ENCODE results near the gene SCAMP2.
A peak's percentile ranks its signal among the peaks of the same experiment; 100 is the strongest.

The SCAMP2 gene

DNA sequence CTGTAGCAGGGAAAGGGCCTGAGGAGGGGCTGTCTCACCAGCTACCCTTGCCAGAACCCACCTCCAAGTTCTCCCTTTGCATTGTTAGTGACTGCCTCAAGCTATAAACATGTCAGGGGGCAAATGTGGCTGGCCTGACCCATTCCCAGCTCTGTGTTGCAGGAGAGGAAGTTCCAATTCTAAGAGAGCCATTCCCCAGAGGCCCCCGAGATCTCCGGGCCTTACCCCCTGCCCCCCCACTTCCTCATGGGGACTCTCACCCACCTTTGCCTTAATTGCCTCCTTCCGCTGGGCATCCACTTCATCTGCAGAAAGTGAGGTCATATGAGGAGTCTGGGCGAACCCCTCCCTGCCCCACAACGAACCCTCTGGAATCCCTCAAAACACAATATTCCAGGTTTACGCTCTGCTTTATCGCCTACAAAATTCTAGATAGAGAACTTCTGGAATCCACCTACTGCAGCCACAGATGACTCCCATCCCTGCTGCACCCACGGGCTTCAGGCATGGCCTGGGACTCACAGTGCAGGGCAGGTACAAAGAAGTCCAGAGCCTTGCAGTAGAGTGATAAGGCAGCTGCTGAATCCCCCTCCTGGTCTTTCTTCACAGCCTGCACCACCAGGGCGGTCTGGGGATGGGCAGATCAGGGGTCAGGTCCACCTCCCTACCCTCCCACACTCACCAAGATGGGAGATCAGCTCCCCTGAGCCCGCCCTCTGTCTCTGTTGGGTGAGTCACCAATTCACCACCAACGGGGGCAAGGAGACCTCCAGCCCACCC, 34.2 kb downstream of the SCAMP2 start:
- no peak for DNase-seq (ENCODE audit: low read depth)

DNA sequence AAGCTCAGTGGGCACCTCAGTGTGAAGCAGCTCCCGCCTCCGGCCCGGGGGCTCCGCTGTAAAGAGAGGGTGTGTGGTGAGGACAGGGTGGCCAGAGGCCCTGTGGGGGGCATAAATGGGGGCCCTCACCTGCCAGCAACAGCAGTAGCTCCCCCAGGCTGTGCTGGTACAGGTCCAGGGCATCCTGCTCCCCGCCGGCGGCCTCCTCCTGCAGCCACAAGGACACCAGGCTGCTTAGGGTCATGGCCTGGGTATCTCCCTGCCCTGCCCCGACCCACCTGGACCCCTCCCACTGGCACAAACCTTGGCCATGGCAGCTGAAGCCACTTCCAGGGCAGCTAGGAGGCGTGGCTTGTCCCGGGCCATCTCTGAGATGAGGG, 35.0 kb downstream of the SCAMP2 start:
- DNase-seq (ENCODE audit: low read depth): no peak

DNA sequence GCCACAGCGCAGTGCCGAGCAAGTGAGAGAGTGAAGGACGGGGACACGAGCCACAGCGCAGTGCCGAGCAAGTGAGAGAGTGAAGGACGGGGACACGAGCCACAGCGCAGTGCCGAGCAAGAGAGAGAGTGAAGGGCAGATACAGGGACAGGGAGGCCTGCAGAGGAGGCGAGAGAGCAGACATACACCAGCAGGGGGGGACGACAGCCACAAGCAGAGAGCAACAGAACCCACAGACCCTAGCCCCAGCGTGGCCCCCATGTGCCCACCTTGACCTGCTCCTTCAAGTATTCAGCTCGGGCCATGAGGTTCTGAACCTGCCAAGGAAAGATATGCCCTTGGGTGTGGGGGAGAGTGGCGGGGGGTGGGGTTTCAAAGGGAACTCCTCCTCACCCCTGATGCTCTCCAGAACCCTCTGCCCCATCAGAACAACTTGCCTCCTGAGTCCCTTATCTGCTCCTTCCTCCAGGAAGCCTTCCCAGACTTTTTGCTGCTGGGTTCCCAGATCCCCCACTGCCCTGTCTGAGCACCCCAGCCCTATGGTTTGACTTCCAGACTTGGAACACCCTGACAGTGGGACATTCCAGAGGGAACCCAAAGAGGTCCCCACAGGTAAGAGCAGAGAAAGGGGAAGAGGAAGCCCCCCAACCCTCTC, 35.6 kb downstream of the SCAMP2 start:
- DNase-seq (ENCODE audit: low read depth): no peak

DNA sequence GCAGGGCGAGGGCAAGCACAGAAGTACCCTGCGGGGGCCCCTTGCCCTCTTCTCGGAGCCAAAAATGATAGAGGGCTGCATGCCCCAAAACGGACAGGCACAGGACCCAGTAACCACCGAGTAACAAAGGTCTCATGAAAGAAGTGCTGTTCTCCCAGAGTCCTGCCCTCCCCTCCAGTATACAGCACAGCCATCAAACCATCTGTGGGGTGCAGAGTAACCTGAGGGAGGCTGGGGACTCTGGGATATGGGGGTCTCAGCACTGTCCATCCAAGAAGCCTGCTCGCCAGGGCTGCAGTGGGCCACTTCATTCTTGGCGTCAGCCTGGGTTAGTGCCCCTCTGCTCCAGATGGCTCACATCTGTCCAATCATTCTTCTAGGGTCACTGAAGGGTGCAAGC, 36.3 kb downstream of the SCAMP2 start:
- DNase-seq (ENCODE audit: low read depth): no peak

DNA sequence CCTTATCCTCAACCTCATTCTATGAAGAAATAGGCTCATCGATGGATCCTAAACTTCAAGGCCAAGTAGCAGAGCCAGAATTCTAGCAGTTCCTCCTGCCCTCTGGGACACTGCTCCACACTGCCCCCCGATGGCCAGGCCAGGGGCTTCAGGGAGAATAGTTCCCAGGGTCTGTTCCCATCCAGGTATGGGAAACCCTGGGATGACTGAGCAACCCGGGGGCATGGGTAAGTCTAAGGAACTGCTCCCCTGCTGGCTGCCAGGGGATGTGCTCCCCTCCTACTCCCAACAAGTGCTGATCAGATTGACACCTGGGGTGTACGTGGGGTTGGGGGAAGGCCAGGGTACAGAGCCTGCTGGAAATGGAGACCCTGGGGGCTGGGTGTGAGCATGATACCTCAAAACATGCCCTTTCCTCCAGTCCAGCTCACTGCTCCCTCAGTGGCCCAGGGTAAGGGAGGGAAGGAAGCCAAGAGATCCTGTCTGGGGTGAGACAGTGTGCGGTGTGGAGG, 37.8 kb downstream of the SCAMP2 start:
- DNase-seq (ENCODE audit: low read depth): peak; percentile 9

DNA sequence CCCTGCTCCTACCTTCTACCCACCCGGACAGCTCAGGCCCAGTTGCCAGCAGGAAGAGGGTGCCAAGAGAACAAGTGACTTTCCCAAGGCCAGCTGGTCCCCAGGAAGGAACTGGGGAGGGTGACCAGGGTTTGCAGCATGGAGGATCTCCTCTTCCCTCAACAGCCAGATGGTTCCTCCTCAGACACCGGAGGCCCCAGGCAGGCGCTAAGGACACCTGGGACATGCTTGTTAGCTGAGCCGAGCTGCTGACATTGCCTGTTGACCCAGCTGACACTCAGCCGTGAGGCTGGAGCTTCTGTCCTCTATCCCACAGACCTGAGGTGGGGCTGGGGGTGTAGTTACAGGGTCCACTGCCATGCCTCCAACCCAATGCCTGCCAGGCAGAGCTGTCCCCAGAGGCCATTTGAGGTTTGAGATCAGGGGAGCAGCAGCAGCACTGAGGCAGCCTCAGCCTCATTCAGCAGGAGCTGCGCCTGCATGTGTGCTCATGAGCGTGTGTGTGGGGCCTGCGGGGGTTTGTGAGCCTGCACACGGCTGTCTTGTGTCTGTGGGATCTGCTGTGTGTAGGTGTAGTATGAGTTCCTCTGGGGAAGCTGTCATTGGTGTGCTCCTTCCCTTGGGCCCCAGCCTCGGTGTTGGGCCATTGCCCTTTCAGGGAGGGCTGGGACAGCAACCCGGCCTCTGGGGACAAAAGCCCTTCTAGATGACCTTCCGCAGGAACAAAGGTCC, 39.6 kb downstream of the SCAMP2 start:
- no peak for DNase-seq (ENCODE audit: low read depth)

DNA sequence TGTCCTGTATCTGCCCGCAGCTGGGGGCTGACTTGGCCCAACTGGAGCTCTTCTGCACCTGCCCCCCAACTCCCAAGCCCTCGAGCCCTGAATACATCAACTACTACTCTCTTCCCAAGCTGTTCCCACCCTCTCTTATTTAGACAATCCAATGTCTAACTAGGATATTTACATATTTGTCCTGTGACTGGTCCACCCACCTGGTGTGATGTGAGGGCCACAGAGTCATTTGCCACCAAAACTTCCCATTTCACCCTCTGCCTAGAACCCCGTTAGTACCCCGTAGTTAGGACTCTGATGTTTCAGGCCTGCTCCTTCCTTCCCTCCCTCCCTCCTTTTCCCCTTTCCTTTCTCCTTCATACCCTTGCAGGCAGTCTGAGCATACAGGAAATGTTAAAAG, 40.3 kb downstream of the SCAMP2 start:
- DNase-seq (ENCODE audit: low read depth): no peak

DNA sequence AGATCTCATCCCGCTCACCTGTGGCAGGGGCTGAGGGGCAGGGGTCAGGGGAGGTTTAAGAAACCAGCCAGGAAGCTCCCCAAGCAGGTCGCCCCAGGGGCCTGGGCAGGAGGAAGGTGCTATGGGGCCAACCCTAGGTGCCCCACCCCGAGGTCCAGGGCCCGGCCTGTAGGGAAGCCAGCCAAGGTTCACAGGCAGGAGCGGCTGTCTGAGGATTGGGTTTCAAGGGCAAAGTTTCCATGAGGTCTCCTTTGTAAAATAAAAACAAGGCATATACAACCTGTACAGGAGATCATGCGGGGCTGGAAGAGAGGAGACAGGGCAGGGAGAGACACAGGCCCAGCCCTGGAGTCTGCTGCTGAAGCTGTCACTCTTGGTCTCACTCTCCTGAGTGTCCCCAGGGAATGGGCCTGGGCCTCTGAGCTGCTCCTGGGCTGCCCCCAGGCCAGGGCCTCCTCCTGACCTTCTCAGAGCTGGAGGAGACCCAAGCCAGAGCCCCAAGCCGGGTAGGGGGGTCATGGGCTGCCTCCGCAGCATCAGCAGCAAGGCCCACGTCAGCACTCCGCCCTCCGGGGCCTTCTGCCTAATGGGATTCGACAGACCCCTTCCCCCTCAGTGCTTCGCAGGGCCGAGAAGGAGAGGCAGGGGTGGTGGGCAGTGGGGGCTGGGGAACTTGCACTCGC, 41.2 kb downstream of the SCAMP2 start:
- no peak for DNase-seq (ENCODE audit: low read depth)

DNA sequence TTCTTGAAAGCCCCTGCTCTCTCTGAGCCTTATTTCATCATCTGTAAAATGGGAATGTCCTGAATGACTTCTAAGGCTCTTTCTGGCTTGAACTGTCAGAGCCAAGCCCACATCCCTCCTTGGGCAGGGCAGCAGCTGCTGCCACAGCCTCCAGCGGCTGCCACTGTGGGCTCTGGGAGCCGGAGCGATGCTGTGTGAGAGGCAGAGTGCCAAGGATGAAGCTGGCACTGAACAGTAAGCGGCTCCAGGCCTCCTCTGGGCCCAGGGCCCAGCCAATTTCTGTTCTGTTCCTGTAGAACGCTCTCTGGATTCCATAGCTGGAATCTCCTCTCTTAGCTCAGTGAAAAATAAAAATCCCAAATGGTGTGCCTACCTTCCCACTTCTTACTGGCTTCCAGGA, 42.3 kb downstream of the SCAMP2 start:
- DNase-seq (ENCODE audit: low read depth): no peak

DNA sequence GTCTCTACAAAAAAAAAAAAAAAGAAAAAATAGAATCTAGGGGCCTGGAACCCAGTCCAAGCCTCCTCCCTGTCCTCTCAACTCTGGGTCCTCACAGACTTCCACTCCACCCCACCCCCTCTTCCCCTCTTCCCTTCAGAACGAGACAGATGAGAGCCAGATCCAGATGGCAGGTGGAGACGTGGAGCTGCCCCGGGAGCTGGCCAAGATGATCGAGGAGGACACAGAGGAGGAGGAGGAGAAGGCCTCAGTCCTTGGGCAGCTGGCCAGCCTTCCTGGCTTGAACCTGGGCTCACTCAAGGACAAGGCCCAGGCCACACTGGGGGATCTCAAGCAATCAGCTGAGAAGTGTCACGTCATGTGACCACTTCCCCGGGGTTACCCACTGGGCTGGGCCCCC, 43.2 kb downstream of the SCAMP2 start:
- DNase-seq (ENCODE audit: low read depth): no peak

DNA sequence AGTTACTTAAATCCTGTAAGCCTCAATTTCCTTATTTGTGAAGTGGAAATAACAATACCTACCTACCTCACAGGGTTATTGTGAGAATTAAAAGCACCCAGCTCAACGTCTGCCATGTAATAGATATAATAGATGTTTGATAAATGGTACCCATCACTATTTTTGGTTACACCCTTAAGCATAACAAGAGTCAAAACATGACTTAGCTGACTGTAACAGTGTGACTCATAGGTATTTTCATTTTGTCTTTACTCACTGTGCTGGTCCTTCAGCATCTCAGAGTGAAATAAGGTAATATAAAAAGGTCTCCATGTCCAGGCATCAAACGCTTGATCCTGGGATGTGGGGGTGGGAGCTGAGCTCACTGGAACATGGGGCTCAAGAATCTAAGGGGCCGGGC, 43.7 kb downstream of the SCAMP2 start:
- DNase-seq (ENCODE audit: low read depth): no peak

DNA sequence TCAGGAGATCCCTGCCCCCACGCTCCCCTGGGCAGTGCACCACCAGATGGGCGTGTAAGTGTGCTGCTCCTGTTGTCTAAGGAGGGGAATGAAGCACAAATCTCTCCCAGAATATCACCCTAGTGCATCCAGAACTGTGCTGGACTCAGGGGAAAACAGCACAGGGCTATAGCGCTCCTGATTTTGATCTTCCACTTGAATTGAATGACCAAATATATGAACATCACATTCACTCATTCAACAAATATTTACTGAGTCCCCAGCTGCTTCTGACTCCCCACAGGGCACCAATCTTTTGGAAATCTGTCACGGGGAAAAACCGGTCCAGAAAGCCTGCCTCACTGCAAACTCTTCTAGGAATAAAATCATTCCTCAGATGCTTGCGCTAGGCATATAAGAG, 44.3 kb downstream of the SCAMP2 start:
- no peak for DNase-seq (ENCODE audit: low read depth)

DNA sequence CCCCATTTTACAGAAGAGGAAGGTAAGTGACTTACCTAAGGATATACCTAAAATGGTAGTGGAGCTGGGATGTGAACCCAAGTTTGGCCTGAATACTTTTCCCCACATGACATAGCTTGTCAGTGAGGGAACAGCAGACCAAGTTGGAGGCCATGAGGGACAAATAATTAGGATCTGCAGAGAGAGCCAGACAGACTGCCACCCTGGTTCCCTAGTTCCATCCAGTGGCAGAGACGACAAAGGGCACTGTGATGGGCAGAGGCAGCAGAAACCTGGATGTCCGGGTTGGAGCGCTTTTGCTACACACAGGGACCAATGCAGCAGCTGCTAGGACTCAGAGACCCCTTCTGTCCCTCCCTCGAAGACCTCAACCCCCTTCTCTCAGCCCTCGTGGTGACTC, 45.6 kb downstream of the SCAMP2 start:
- DNase-seq (ENCODE audit: low read depth): no peak

DNA sequence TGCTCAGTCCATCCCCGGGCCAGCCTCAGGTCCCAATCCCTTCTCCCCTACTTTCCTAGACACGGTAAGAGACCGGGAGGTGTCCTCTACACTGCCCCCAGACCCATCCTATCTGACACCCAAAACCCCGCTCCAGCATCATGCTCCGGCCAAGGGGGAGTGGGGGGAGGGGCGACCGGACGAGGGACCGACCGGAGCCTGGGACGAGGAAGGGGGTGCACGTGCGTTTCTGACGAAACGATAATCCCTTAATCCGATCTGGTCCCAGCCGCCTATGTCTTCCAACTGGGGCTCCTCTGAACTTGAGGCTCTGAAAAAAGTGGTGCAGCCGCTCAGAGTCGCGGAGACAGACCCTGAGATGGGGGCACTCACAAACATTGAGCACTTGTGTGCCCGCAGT, 46.2 kb downstream of the SCAMP2 start:
- DNase-seq (ENCODE audit: low read depth): no peak

DNA sequence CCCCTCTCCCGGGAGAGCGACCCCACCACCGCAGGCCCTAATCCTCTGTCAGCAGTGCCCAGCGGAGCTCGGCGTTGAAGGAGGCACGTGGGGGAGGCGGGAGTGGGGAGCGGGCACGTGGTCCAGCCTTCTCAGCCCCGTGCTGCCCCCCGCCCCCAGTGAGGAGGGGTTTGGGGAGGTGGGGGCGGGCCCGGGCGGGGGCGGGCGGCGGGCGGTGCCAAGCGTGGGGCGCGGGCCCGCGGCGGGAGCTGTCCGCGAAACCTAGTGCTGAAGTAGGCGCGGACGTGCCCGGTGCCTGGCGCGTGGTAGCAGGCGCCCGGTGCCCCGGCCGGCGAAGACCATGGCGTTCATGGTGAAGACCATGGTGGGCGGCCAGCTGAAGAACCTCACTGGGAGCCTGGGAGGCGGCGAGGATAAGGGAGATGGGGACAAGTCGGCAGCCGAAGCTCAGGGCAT, 46.8 kb downstream of the SCAMP2 start, which contains the start of gene CPLX3:
Gene CPLX3, plus strand, starts transcription at position 264 of the 456 bp plus-strand sequence. Its CDS starts 77 bp downstream, at position 341.
- DNase-seq (ENCODE audit: low read depth): peak; percentile 13

DNA sequence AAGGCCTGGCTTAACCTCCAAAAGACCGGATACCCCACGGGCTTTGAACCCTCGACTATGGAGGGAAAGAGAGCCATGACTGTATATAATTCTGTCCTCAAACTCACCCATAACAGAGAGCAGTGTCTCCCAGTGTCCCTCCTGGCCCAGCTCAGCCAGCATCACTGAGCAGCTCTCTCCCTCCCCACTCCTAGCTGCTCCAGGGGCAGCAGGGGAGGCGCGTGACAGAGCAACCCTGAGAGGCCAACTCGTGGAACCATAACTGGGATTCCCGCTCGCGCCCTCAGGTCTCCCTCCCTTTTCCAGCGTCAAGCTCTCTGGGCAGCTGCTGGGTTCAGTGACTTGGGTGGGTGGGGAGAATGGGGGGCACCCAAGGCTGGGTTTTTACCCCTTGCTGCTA, 47.3 kb downstream of the SCAMP2 start:
- DNase-seq (ENCODE audit: low read depth): no peak

DNA sequence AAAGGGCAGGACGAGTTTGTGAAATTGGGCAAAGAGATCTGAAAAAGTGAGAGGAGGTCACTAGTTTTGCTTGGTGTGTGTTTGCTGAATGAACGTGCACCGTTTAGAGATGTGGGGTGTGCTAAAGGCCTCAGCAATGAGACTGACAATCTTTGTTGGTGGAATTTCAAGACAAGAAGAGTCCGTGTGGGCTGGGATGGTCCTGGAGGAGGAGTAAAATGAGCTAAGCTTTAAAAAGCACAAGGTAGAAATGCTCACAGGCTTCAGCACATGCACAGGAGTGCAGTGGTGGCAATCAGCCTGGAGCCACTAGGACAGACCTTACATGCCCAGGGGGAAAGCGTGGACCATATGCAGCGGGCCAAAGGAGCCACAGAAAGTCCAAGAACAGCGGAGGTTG, 48.2 kb downstream of the SCAMP2 start:
- DNase-seq (ENCODE audit: low read depth): no peak

DNA sequence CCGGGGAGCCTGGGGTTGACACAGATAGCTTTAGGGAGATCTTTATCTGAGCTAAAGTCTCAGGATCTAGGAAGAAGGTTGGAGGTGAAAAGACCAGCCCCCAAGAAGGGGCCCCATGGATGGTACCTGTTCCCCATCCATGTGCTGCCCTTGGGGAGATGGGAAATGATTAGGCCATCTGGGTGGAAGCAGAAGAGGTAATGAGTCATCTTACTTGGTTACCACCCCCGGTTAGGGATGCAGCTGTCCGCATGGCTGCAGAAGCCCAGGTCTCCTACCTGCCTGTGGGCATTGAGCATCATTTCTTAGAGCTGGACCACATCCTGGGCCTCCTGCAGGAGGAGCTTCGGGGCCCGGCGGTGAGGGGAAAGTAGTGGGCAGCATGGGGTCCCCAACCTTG, 49.8 kb downstream of the SCAMP2 start:
- no peak for DNase-seq (ENCODE audit: low read depth)

DNA sequence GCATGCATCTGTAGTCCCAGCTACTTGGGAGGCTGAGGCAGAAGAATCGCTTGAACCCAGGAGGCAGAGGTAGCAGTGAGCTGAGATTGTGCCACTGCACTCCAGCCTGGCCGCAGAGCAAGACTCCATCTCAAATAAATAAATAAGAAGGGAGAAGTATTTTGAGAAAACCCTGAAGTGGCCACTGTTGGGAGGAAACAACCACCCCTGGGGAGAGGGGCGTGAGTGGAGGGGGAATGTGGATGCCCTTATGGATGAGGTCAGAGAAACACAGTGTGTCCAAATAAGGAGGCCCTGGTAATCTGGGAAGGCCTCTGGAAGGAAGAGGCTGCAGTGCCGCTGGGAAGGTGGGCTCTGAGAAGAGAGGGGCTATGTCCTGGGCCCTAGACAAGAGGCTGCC, 50.9 kb downstream of the SCAMP2 start:
- no peak for DNase-seq (ENCODE audit: low read depth)

DNA sequence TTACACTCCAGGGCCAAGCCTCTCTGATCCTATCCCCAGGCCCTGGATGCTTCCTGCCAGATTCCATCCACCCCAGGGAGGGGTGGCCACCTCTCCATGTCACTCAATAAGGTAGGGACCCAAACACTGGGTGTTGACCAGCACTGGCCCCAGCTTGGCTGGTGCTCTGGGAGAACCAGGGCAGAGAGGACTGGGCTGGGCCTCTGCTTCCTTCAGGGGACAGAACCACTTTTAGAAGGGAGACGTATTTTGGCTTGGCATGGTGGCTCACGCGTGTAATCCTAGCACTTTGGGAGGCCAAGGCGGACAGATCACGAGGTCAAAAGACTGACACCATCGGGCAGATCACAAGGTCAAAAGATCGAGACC, 51.4 kb downstream of the SCAMP2 start:
- DNase-seq (ENCODE audit: low read depth): no peak

DNA sequence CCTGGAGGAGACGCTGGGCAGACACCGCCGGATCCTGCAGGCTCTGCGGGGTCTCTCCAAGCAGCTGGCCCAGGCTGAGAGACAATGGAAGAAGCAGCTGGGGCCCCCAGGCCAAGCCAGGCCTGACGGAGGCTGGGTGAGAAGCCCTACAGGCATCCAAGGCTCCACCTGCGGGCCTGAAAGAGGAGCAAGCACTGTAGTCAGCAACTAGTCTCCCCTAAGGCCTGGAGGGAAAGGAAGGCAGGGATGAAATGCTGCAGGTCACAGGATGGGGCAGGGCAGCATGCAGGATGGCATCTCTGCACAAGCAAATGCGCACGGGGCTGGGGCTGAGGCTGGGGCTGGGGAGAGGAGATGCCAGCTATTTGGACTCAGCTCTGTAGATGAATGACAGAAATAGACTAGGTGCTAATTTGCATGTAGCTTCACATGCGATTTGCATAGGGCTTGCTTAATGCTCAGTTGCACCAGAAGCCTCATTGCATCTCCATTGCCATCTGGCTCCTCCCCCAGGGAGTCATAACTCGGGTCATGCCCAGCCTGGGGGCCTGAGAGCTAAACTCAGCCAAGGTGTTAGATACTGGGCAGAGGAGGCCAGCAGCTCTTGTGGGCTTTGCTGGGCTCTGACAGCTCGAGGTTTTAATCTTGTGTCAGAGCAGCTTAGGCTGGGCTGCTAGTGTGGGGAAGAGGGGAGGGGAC, 51.9 kb downstream of the SCAMP2 start:
- DNase-seq (ENCODE audit: low read depth): no peak

DNA sequence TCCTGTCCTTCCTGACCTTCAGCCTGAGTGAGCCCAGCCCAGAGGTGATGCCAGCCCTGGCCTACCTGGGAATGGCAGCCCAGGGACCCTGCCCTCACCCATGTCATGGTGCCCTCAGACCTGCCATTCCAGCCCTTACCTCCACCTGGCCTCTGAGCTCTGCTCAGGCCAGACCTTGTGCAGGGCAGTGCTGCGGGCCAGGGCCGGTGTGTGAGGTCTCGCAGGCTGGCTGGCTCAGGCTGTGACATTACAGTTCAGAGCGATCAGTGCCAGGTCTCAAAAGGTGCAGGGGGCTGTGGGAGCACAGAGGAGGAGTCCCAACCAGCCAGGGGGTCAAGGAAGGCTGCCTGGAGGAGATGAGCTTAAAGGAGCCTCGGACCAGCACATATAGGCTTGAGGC, 53.1 kb downstream of the SCAMP2 start:
- DNase-seq (ENCODE audit: low read depth): no peak

Measured in stimulated activated CD4-positive, alpha-beta T cell treated with anti-CD3 and anti-CD28 coated beads, Interleukin-2, amount 100 ng/mL, for 4 hours (primary cell).